Measurements from ENCODE around the gene FAM216A.

The FAM216A gene

DNA sequence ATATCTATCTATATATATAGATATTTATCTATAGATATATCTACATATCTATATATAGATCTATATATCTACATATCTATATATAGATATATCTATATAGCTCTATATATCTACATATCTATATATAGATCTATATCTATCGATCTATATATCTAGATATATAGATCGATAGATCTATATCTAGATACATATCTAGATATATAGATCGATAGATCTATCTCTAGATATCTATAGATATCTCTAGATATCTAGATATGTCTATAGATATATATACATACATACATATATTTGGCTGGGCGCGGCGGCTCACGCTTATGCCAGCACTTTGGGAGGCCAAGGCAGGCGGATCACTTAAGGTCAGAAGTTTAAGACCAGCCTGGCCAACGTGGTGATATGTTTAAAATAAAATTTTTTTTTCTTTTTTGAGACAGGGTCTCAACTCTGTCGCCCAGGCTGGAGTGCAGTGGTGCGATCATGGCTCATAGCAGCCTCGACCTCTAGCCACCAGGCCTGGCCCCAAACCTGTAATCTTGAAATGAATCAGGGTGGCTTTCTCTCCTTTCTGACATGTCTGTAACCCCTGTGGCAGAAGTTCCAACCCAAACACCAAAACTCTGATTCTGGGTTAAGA lies 36.6 kb upstream of the FAM216A start:
- no peak for DNase-seq (ENCODE audit: low read depth)
- peak overlapping the region; percentile 52 for H3K4me3 ChIP-seq (replicated peaks; ENCODE audit: low read depth, low read length)
- TF ChIP-seq, protein P1, sequence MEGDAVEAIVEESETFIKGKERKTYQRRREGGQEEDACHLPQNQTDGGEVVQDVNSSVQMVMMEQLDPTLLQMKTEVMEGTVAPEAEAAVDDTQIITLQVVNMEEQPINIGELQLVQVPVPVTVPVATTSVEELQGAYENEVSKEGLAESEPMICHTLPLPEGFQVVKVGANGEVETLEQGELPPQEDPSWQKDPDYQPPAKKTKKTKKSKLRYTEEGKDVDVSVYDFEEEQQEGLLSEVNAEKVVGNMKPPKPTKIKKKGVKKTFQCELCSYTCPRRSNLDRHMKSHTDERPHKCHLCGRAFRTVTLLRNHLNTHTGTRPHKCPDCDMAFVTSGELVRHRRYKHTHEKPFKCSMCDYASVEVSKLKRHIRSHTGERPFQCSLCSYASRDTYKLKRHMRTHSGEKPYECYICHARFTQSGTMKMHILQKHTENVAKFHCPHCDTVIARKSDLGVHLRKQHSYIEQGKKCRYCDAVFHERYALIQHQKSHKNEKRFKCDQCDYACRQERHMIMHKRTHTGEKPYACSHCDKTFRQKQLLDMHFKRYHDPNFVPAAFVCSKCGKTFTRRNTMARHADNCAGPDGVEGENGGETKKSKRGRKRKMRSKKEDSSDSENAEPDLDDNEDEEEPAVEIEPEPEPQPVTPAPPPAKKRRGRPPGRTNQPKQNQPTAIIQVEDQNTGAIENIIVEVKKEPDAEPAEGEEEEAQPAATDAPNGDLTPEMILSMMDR (IDR thresholded peaks at IDR 0.05; ENCODE audit: low read length, missing control alignments) = no peak

GRCh38 chr12:110436231-110436630 lies 32.4 kb upstream of the FAM216A start:
- DNase-seq (ENCODE audit: low read depth) = peak; percentile 47
- no peak overlapping the region for H3K4me3 ChIP-seq (replicated peaks; ENCODE audit: low read depth, low read length)
- TF ChIP-seq, protein P1 (IDR thresholded peaks at IDR 0.05; ENCODE audit: low read length, missing control alignments) = no peak

- DNase-seq (ENCODE audit: low read depth) = no peak
- TF ChIP-seq, protein P1 (IDR thresholded peaks at IDR 0.05; ENCODE audit: low read length, missing control alignments) = no peak
- H3K4me3 ChIP-seq (replicated peaks; ENCODE audit: low read depth, low read length) = no peak overlapping the region
Observed at GRCh38 chr12:110444455-110444854, 24.2 kb upstream of the FAM216A start.

- TF ChIP-seq, protein P1 (IDR thresholded peaks at IDR 0.05; ENCODE audit: low read length, missing control alignments) = peak; percentile 74
- peak within 1 kb of the TSS; percentile 97 for H3K4me3 ChIP-seq (replicated peaks; ENCODE audit: low read depth, low read length)
Observed at GRCh38 chr12:110449799-110450497, 18.7 kb upstream of the FAM216A start, which contains the start of gene ARPC3. Gene ARPC3, minus strand, starts transcription at chr12:110450337. Its CDS starts 77 bp downstream, at chr12:110450260.

DNA sequence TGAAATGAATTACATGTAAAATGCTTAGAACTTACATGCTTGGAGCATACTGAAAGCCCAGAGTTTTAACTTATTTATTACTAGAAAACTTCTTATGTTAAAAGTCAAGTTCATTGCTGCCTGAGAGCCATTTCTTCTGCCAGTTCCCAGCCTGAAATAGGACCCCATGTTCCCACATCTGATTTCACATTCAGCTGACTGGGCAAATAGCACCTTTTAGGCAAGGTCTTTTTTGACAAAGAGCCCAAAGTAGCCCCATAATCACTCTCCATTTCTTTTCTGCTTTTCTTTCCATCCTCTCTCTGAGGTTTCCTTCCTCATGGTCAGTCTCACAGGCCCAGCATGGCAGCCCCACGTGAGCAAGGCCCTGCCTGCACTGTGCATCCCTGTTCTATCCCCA lies 17.4 kb upstream of the FAM216A start:
- TF ChIP-seq, protein P1 (IDR thresholded peaks at IDR 0.05; ENCODE audit: low read length, missing control alignments) = no peak
- H3K4me3 ChIP-seq (replicated peaks; ENCODE audit: low read depth, low read length) = no peak overlapping the region
- DNase-seq (ENCODE audit: low read depth) = no peak

More at GRCh38 chr12:110449799-110450497, 18.7 kb upstream of the FAM216A start, which contains the start of gene ARPC3:
- peak; percentile 95 for DNase-seq (ENCODE audit: low read depth)

GRCh38 chr12:110453569-110454296 lies 14.9 kb upstream of the FAM216A start:
- DNase-seq (ENCODE audit: low read depth) = no peak
- TF ChIP-seq, protein P1 (IDR thresholded peaks at IDR 0.05; ENCODE audit: low read length, missing control alignments) = no peak
- no peak overlapping the region for H3K4me3 ChIP-seq (replicated peaks; ENCODE audit: low read depth, low read length)

Measured in fibroblast of pulmonary artery (primary cell).